MG63 (cell line): Measurements from ENCODE around the gene MYO10. TPM values are rescaled to one million over a fixed set of nuclear protein-coding genes. Genes with fewer than 3 reads are reported as not detected.
"Not testable (repeated sequence)": the region's sequence is repeated elsewhere in the genome, so short reads cannot be mapped to it uniquely, and the experiment has no call there.

Source experiments
- DNase-seq: peaks from one replicate; pipeline ENCODE4 v3.0.0-alpha.2; 2020
- H3K27me3 ChIP-seq: fragments of 250-450 bp; sonication (Bioruptor Pico); 2 replicates; pipeline ENCODE4 v1.5.1; 2020; ENCODE audit warnings: mild to moderate bottlenecking, moderate library complexity
- H3K36me3 ChIP-seq: fragments of 250-450 bp; sonication (Bioruptor Pico); 2 replicates; pipeline ENCODE4 v1.5.1; 2020; ENCODE audit warnings: mild to moderate bottlenecking, moderate library complexity
- H3K4me3 ChIP-seq: fragments of 250-450 bp; sonication (Bioruptor Pico); 2 replicates; pipeline ENCODE4 v1.5.1; 2020; ENCODE audit warnings: mild to moderate bottlenecking, moderate library complexity
- H3K9me3 ChIP-seq: fragments of 250-450 bp; sonication (Bioruptor Pico); 2 replicates; pipeline ENCODE4 v1.5.1; 2020; ENCODE audit warnings: mild to moderate bottlenecking, moderate library complexity
- total RNA-seq: library from RNA; depleted of rRNA; stranded (reverse); fragments of >200 nt; shearing (Covaris generic); gene quantifications from 2 replicates; pipeline ENCODE4 v1.2.3, GENCODE V29; 2014; ENCODE audit warnings: low replicate concordance

The MYO10 gene
- total RNA-seq, 1 experiment from 2014 or later: 55.0 TPM

DNA sequence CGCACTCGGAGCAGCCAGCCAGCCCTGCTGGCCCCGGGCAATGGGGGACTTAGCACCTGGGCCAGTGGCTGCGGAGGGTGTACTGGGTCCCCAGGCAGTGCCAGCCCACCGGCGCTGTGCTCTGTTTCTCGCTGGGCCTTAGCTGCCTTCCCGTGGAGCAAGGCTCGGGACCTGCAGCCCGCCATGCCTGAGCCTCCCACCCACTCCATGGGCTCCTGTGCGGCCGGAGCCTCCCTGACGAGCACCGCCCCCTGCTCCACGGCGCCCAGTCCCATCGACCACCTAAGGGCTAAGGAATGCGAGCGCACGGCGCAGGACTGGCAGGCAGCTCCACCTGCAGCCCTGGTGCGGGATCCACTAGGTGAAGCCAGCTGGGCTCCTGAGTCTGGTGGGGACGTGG lies 218.1 kb downstream of the MYO10 start:
- not testable (repeated sequence) for DNase-seq, H3K9me3 ChIP-seq, H3K4me3 ChIP-seq, H3K27me3 ChIP-seq
- H3K36me3 ChIP-seq: peaks cover 44% of the 10 kb centered on the region

- H3K4me3 ChIP-seq: no peak overlapping the region
Observed at GRCh38 chr5:16713386-16713928, 222.6 kb downstream of the MYO10 start.

GRCh38 chr5:16712620-16713019 lies 223.5 kb downstream of the MYO10 start:
- no peak overlapping the region for H3K4me3 ChIP-seq
- H3K9me3 ChIP-seq: no peaks in the 10 kb centered on the region
- H3K36me3 ChIP-seq: peaks cover 62% of the 10 kb centered on the region
- no peaks in the 10 kb centered on the region for H3K27me3 ChIP-seq
- DNase-seq: no peak

More at GRCh38 chr5:16713386-16713928, 222.6 kb downstream of the MYO10 start:
- Histone ChIP-seq H3K36me3 (peaks cover 53% of the 10 kb centered on the region), H3K27me3 (no peaks in the 10 kb centered on the region), H3K9me3 (no peaks in the 10 kb centered on the region)
- no peak for DNase-seq

GRCh38 chr5:16712178-16712577 lies 223.9 kb downstream of the MYO10 start:
- Histone ChIP-seq H3K4me3 (no peak overlapping the region), H3K27me3 (no peaks in the 10 kb centered on the region), H3K9me3 (no peaks in the 10 kb centered on the region), H3K36me3 (peaks cover 63% of the 10 kb centered on the region)
- no peak for DNase-seq

DNA sequence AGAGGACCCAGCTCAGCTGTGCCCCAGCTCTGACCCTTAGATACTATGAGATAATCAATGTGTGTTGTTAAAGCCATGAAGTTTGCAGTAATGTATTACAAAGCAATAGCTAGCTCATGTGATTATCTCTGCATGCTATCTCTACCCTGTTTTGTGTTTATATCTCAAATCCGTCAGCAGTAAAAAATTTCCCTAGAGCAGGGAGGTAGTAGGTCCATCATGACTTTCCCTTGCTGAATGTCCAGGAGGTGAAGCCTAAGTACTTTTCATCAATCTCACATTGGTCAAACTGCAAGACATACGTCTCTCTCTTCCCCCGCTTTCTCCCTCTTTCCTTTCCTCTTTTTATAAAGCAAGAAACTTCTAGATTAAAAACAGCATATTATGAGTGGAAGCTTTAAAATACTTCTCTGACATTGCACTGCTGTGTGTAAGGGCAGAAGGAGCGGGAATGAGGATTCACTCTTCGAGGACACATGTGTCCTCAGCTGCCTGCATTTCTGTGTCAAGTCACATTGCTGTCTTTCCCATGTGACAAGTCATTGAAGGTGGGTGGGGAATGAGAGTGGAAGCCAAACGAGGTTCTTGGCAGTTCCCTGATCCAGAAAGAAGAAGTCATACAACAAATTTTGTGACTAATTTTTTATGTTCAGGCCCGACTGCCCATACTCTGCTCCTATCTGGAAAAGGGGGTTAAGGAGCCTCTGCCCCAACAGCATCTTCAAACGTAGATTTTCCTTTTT lies 226.2 kb downstream of the MYO10 start:
- Histone ChIP-seq H3K9me3 (no peaks in the 10 kb centered on the region), H3K36me3 (peaks cover 86% of the 10 kb centered on the region), H3K27me3 (no peaks in the 10 kb centered on the region), H3K4me3 (no peak overlapping the region)
- DNase-seq: no peak

DNA sequence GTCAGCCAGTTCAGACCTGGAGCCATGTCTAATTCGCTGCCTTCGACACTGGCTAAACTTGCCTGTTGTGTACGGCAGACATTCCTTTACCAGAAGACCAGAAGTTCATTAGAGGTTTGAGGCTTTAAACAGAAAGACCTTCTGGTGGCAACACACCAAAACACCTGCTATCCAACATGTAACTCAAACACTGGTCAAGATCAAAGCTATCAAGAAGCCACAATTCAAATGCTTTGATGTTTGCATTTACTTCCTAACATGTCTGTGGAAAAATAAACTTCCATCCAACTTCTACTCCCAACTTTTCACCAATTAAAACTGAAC lies 228.3 kb downstream of the MYO10 start:
- DNase-seq: no peak
- Histone ChIP-seq H3K9me3 (no peaks in the 10 kb centered on the region), H3K4me3 (no peak overlapping the region), H3K27me3 (no peaks in the 10 kb centered on the region), H3K36me3 (peaks cover 91% of the 10 kb centered on the region)

- Histone ChIP-seq H3K4me3 (no peak overlapping the region), H3K36me3 (peaks cover 95% of the 10 kb centered on the region), H3K27me3 (no peaks in the 10 kb centered on the region), H3K9me3 (no peaks in the 10 kb centered on the region)
- DNase-seq: no peak
Observed at GRCh38 chr5:16707168-16707868, 228.8 kb downstream of the MYO10 start.

GRCh38 chr5:16704945-16705344 lies 231.1 kb downstream of the MYO10 start:
- DNase-seq: no peak
- Histone ChIP-seq H3K9me3 (no peaks in the 10 kb centered on the region), H3K27me3 (no peaks in the 10 kb centered on the region), H3K36me3 (peaks cover 98% of the 10 kb centered on the region), H3K4me3 (no peak overlapping the region)

DNA sequence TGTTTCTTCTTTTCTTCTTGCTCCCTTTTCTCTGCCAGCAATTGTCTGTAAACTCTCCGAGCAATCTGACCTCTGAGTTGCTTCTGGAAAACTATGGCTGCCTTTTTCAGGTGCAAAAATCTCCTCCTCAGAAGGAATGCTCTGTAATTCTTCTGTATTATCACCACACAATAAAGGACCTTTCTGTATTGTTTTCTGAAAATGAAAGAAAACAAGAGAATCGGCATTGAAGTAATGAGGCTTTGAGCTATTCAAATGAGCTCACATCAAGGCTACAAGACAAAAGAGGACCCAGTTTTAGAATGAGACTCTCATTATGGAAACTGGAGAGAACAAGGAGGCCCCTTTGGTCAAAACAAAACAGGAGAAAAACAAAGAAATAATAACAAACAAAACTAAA lies 233.1 kb downstream of the MYO10 start:
- H3K9me3 ChIP-seq: no peaks in the 10 kb centered on the region
- no peak for DNase-seq
- H3K36me3 ChIP-seq: peaks cover 95% of the 10 kb centered on the region
- no peak overlapping the region for H3K4me3 ChIP-seq
- no peaks in the 10 kb centered on the region for H3K27me3 ChIP-seq

GRCh38 chr5:16701134-16702099 lies 234.7 kb downstream of the MYO10 start:
- no peak for DNase-seq
- Histone ChIP-seq H3K9me3 (no peaks in the 10 kb centered on the region), H3K4me3 (no peak overlapping the region), H3K27me3 (no peaks in the 10 kb centered on the region), H3K36me3 (peaks cover 94% of the 10 kb centered on the region)

DNA sequence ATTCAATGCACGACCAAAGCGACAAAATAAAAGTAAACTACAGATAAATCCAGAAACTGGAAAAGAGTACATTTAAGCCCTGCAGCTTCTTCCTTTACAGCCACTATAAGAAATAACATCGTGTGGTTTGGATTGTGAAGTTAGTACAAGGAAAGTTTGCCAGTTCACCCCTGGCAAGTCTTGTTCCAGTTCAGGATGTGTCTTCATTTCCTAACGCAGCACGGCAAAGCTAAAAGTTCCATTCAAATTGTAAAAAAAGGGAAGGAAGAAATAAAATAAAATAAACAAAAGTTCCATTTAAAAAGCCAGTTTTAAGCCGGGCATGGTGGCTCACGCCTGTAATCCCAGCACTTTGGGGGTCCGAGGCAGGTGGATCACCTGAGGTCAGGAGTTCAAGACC lies 236.0 kb downstream of the MYO10 start:
- Histone ChIP-seq H3K9me3 (no peaks in the 10 kb centered on the region), H3K36me3 (peaks cover 94% of the 10 kb centered on the region), H3K4me3 (no peak overlapping the region), H3K27me3 (no peaks in the 10 kb centered on the region)
- no peak for DNase-seq

GRCh38 chr5:16695779-16696178 lies 240.3 kb downstream of the MYO10 start:
- no peak for DNase-seq
- no peaks in the 10 kb centered on the region for H3K9me3 ChIP-seq
- H3K36me3 ChIP-seq: peaks cover 93% of the 10 kb centered on the region
- H3K27me3 ChIP-seq: no peaks in the 10 kb centered on the region
- no peak overlapping the region for H3K4me3 ChIP-seq

GRCh38 chr5:16693879-16694278 lies 242.2 kb downstream of the MYO10 start:
- Histone ChIP-seq H3K4me3 (no peak overlapping the region), H3K9me3 (no peaks in the 10 kb centered on the region), H3K27me3 (no peaks in the 10 kb centered on the region), H3K36me3 (peaks cover 94% of the 10 kb centered on the region)
- no peak for DNase-seq

GRCh38 chr5:16691731-16692130 lies 244.4 kb downstream of the MYO10 start:
- H3K36me3 ChIP-seq: peaks cover 96% of the 10 kb centered on the region
- DNase-seq: no peak

GRCh38 chr5:16690243-16690852 lies 245.7 kb downstream of the MYO10 start:
- Histone ChIP-seq H3K36me3 (peaks cover 97% of the 10 kb centered on the region), H3K9me3 (no peaks in the 10 kb centered on the region), H3K27me3 (no peaks in the 10 kb centered on the region), H3K4me3 (no peak overlapping the region)
- peak; percentile 42 for DNase-seq

More at GRCh38 chr5:16691731-16692130, 244.4 kb downstream of the MYO10 start:
- H3K27me3 ChIP-seq: no peaks in the 10 kb centered on the region
- no peak overlapping the region for H3K4me3 ChIP-seq
- H3K9me3 ChIP-seq: no peaks in the 10 kb centered on the region

DNA sequence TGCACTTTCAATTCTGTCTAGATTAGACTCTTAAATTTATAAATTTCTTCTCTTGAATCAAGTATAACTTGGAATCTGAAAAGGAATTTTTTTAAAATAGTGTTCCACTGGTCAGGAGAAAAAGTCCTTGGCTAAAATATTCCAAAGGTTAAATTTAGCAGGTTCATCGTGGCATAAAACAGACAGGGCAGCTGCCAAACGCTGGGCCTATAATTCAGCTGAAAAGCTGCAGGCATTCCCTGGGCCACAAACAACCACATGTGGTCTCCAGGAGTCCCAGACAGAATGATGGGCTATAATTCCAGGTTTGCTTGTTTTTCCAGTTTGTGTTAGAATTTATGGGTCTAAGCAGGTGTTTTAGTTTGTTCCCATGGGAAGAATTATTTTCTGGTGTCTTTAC lies 248.2 kb downstream of the MYO10 start:
- H3K36me3 ChIP-seq: peaks cover 97% of the 10 kb centered on the region
- no peaks in the 10 kb centered on the region for H3K9me3 ChIP-seq
- no peak overlapping the region for H3K4me3 ChIP-seq
- no peak for DNase-seq
- H3K27me3 ChIP-seq: no peaks in the 10 kb centered on the region
